ENCODE measurements around the gene LYPD4. TPM values are rescaled to one million over a fixed set of nuclear protein-coding genes. Genes with fewer than 3 reads are reported as not detected.

Gene LYPD4, protein sequence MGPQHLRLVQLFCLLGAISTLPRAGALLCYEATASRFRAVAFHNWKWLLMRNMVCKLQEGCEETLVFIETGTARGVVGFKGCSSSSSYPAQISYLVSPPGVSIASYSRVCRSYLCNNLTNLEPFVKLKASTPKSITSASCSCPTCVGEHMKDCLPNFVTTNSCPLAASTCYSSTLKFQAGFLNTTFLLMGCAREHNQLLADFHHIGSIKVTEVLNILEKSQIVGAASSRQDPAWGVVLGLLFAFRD
- total RNA-seq = not detected

DNA sequence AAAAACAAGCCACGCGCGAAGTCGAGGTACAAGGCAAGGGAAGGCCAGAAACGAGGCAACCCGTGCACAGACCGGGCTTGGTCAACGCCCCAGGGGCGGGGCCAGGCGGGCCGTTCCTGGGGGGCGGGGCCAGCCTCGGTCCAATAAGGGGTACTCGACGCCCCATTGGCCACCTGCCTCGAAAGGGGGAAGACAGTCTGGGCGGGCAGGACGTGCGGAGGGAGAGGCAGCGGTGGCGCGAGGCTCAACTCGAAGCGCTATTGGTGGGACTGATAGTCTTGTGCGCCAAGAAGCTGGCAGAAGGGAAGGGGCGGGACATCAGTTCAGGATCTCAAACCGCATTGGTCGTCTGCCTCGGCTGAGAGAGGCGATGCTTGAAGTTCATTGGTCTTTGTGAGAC, at the start of gene LYPD4:
Gene LYPD4 (minus strand): TSS at position 83 of the 400 bp plus-strand sequence. CDS start 5,398 bp downstream, outside the sequence.
- Mint-ChIP-seq H3K36me3 (ENCODE audit: low read depth) (no peaks in the 10 kb centered on the region), H3K9me3 (ENCODE audit: insufficient read depth) (no peaks in the 10 kb centered on the region), H3K27me3 (ENCODE audit: low read depth) (peaks cover 9% of the 10 kb centered on the region), H3K4me3 (no peak within 1 kb of the TSS), H3K4me1 (ENCODE audit: low read depth) (no peaks in the 10 kb centered on the region), H3K27ac (no peak within 1 kb of the TSS)
- CTCF ChIA-PET = no interaction called here
- POLR2A ChIA-PET = no interaction called here
- ATAC-seq (no peak), DNase-seq (no peak)

DNA sequence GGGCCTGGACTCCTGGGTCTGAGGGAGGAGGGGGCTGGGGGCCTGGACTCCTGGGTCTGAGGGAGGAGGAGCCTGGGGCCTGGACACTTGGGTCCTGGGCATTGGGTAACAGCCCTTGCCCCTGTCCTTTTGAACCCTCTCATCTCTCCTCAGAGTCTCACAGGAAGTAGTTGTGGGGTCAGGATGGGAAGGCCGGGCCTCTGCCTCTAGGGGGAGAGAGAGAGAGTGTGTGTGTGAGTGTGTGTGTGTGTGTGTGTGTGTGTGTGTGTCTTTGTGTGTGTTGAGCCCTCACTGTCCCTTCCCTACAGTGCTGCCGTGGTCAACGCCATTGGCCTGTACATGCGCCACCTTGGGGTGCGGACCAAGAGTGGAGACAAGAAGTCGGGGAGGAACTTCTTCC, 49.4 kb upstream of the LYPD4 start:
- CTCF ChIA-PET = no interaction called here
- Mint-ChIP-seq H3K9me3 (ENCODE audit: insufficient read depth) (no peaks in the 10 kb centered on the region), H3K27me3 (ENCODE audit: low read depth) (no peaks in the 10 kb centered on the region), H3K4me1 (ENCODE audit: low read depth) (peaks cover 65% of the 10 kb centered on the region), H3K4me3 (no peak overlapping the region), H3K36me3 (ENCODE audit: low read depth) (peaks cover 65% of the 10 kb centered on the region), H3K27ac (peak overlapping the region; percentile 65)
- peak; percentile 50 for ATAC-seq
- POLR2A ChIA-PET = no interaction called here
- DNase-seq = peak; percentile 65

DNA sequence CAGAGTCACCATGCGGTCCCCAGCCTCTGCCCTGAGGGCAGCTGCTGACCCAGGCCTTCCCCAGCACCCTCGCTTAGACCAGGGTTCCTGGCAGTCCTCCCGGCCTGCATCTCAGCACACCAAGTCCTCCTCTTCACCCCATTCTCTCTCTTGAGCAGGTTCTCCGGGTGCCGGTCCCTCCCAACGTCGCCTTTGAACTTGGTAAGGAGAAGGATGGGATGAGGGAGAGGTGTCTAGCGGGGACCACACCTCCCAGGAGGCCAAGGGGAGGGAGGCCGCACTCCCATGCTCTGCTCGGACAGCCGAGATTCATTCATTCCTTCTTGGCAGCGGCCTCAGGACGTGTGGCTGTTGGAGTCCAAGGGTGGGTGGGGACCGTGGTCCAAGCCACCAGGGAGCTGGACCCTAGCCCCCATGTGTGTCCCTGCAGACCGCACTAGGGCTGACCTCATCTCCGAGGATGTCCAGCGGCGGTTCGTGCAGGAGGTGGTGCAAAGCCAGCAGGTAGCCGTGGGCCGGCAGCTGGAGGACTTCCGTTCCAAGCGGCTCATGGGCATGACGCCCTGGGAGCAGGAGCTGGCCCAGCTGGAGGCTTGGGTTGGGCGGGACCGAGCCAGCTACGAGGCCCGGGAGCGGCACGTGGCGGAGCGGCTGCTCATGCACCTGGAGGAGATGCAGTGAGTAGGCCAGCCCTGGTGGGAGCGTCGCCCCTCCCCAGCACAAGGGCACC, 47.9 kb upstream of the LYPD4 start:
- ATAC-seq (no peak), DNase-seq (no peak)
- ChIA-PET POLR2A (interaction anchor here (11.6 kb wide), 2 partner anchors 18 to 29 kb away, joined by 192 to 241 read pairs; partner anchors contain the start of genes CD79A and RPS19), CTCF (interaction anchor here (1.0 to 11.7 kb wide), 2 partner anchors 18 to 45 kb away, joined by 3 to 176 read pairs; partner anchors contain the start of gene CD79A)
- Mint-ChIP-seq H3K27ac (no peak overlapping the region), H3K9me3 (ENCODE audit: insufficient read depth) (no peaks in the 10 kb centered on the region), H3K4me3 (no peak overlapping the region), H3K36me3 (ENCODE audit: low read depth) (peaks cover 63% of the 10 kb centered on the region), H3K27me3 (ENCODE audit: low read depth) (no peaks in the 10 kb centered on the region), H3K4me1 (ENCODE audit: low read depth) (peaks cover 72% of the 10 kb centered on the region)

DNA sequence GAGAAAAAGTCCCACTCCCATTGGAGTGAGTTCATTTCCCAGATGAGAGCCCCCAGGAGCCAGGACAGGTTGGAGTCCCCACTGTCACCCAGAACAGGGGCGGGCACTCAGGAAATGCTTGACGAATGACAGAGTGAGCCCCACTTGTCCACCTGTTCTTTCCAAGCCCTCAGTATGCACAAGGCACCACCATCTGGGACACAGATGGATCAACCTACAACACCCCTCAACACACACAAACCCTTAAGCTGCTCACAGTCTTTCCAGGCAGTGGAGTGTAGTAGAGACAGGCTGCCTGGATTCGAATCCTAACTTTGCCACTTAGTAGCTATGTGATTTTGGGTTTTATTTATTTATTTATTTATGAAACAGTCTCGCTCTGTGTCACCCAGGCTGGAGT, 46.5 kb upstream of the LYPD4 start:
- Mint-ChIP-seq H3K27me3 (ENCODE audit: low read depth) (no peaks in the 10 kb centered on the region), H3K4me3 (no peak overlapping the region), H3K36me3 (ENCODE audit: low read depth) (peaks cover 74% of the 10 kb centered on the region), H3K4me1 (ENCODE audit: low read depth) (peaks cover 83% of the 10 kb centered on the region), H3K9me3 (ENCODE audit: insufficient read depth) (no peaks in the 10 kb centered on the region), H3K27ac (no peak overlapping the region)
- no peak for DNase-seq
- no peak for ATAC-seq
- POLR2A ChIA-PET = interaction anchor here (0.6 to 11.6 kb wide), 5 partner anchors 11 to 118 kb away, joined by 3 to 241 read pairs (median 6); partner anchors contain the start of genes CD79A and RPS19
- CTCF ChIA-PET = interaction anchor here (1.1 to 11.7 kb wide), 3 partner anchors 17 to 43 kb away, joined by 3 to 176 read pairs (median 3); partner anchors contain the start of genes CD79A and RPS19

DNA sequence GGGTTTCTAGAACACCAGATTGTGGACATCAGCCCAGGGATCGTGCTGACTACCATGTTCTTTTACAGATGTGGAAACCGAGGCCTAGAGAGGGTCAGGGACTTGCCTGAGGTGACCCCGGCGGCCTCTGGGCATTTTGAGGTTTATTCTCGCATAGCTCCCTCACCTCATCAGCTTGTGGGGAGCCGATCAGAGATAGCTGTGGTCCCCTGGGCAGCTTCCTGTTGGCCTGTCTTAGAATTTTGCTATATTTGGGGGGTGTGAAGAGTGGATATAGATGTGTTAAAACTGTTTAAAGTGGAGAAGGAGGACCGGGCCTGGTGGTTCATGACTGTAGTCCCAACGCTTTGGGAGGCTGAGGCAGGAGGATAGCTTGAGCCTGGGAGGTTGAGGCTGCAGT, 45.4 kb upstream of the LYPD4 start:
- Mint-ChIP-seq H3K4me1 (ENCODE audit: low read depth) (peaks cover 77% of the 10 kb centered on the region), H3K36me3 (ENCODE audit: low read depth) (peaks cover 72% of the 10 kb centered on the region), H3K27me3 (ENCODE audit: low read depth) (no peaks in the 10 kb centered on the region), H3K9me3 (ENCODE audit: insufficient read depth) (no peaks in the 10 kb centered on the region), H3K27ac (peak overlapping the region; percentile 91), H3K4me3 (peak overlapping the region; percentile 3)
- POLR2A ChIA-PET = interaction anchor here (1.1 to 11.6 kb wide), 5 partner anchors 11 to 26 kb away, joined by 4 to 241 read pairs (median 20); partner anchors contain the start of genes CD79A and RPS19
- no peak for DNase-seq
- CTCF ChIA-PET = interaction anchor here (2.7 to 11.7 kb wide), 3 partner anchors 16 to 55 kb away, joined by 12 to 176 read pairs (median 45); partner anchors contain the start of genes CD79A and RPS19
- no peak for ATAC-seq

DNA sequence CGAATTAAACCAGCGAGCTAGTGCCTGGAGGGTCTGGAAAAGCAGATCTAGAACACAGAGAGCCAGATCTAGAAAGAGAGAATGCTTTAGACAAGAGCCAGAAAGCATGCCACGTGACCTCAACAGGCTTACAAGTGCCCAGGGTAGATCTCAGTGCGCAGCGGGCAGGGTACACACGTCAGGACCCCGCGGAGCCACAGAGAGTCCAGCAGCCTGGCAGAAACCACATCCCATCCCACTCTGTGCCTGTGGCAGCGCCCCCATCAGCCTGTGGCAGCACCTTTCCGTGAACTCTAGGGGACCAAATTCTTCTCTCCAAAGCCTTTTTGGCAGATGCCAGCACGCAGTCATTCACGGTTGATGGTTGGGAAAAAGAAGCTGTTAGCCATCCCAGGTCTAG, 44.4 kb upstream of the LYPD4 start:
- H3K4me3 Mint-ChIP-seq = peak overlapping the region; percentile 80
- DNase-seq (peak; percentile 49), ATAC-seq (no peak)
- ChIA-PET POLR2A (interaction anchor here (1.3 to 11.6 kb wide), 6 partner anchors 13 to 57 kb away, joined by 3 to 241 read pairs (median 28); partner anchors contain the start of genes CD79A and RPS19), CTCF (interaction anchor here (1.3 to 11.7 kb wide), 6 partner anchors 15 to 56 kb away, joined by 4 to 176 read pairs (median 10); partner anchors contain the start of genes CD79A and RPS19)
- H3K27me3 Mint-ChIP-seq (ENCODE audit: low read depth) = no peaks in the 10 kb centered on the region
- H3K4me1 Mint-ChIP-seq (ENCODE audit: low read depth) = peaks cover 70% of the 10 kb centered on the region
- peak overlapping the region; percentile 91 for H3K27ac Mint-ChIP-seq
- H3K36me3 Mint-ChIP-seq (ENCODE audit: low read depth) = peaks cover 76% of the 10 kb centered on the region
- no peaks in the 10 kb centered on the region for H3K9me3 Mint-ChIP-seq (ENCODE audit: insufficient read depth)

DNA sequence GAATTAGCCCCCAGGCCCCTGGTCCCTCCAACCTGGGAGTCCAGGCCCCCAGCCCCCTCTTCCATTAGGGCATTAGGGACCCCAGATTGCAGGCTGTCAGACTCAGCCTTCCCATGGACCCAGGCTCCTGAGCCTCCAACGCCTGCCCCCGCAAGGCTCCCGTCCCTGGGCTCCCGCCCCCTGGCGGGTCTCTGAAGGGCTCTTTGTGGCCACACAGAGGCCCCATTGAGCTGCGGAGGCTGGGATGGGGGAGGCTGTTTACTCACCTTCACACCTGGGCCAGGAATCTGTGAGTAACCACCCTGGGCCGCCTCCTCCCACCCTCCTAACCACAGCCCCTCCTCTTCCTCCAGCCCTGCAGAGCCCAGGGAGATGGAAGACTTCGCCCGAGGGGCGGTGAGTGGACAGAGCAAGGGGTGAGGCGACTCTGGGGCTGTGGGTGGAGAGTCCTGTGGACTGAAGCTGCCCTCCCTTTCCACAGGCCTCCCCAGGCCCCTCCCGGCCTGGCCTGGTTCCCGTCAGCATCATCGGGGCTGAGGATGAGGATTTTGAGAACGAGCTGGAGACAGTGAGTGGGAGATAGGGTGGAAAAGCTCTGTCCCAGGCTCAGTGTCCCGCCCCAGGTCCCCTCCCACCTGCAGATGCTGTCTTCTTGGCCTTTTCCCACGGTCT, 43.4 kb upstream of the LYPD4 start:
- ChIA-PET POLR2A (interaction anchor here (0.6 to 11.6 kb wide), 8 partner anchors 14 to 58 kb away, joined by 3 to 241 read pairs (median 16); partner anchors contain the start of genes CD79A, ERFL and RPS19), CTCF (interaction anchor here (1.0 to 11.7 kb wide), 11 partner anchors 13 to 70 kb away, joined by 4 to 176 read pairs (median 7); partner anchors contain the start of genes CD79A and RPS19)
- H3K9me3 Mint-ChIP-seq (ENCODE audit: insufficient read depth) = no peaks in the 10 kb centered on the region
- H3K4me1 Mint-ChIP-seq (ENCODE audit: low read depth) = peaks cover 64% of the 10 kb centered on the region
- H3K36me3 Mint-ChIP-seq (ENCODE audit: low read depth) = peaks cover 77% of the 10 kb centered on the region
- peak overlapping the region; percentile 91 for H3K27ac Mint-ChIP-seq
- ATAC-seq = peak; percentile 48
- peak; percentile 91 for DNase-seq
- H3K27me3 Mint-ChIP-seq (ENCODE audit: low read depth) = no peaks in the 10 kb centered on the region
- peak overlapping the region; percentile 80 for H3K4me3 Mint-ChIP-seq

DNA sequence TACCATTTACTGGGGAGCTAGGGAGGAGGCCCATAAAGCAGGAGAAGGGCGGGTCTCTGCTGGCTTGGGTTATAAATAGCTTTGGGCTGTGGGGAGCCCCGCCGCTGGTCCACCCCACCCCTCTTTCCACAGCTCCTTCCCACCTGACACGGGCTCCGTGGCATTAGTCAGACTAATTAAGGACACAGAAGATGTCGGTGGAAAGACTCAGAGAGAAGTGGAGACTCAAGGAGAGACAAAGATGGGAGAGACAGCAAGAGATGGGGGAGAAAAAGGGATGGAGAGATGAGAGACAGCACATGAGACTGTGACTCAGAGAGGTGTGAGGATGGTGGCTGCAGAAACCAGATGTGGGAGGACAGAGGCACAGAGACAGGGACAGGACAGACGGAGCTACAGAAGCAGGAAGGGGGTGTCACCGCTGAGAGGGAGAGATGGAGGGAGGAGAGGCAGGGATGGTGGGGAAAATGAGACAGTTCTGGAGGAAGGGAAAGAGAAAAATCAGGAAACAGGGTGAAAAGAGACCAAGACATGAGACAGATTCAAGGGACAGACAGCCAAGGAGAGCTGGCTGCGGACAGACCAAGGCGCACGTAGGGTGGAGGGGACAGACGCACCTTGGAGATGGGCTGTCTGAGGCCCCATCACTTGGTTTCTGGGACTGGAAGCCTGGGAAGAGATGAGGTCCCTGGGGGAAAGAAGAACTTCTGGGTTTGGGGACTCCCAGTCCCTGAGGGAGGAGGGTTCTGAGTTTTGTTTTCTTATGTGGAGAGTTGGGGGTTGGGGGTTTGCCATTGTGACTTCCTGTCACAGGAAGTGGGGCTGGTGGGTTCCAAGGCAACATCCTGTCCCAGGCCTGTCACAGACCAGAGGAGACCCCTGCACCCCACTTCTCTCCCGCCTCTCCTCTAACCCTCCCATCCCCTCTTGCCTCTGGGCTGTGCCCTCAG, 42.6 kb upstream of the LYPD4 start:
- Mint-ChIP-seq H3K4me1 (ENCODE audit: low read depth) (peaks cover 64% of the 10 kb centered on the region), H3K9me3 (ENCODE audit: insufficient read depth) (no peaks in the 10 kb centered on the region), H3K27me3 (ENCODE audit: low read depth) (no peaks in the 10 kb centered on the region), H3K36me3 (ENCODE audit: low read depth) (peaks cover 77% of the 10 kb centered on the region), H3K27ac (peak overlapping the region; percentile 91), H3K4me3 (peak overlapping the region; percentile 80)
- ATAC-seq = peak; percentile 20
- peak; percentile 90 for DNase-seq
- POLR2A ChIA-PET = interaction anchor here (0.7 to 11.6 kb wide), 9 partner anchors 13 to 233 kb away, joined by 3 to 241 read pairs (median 12); partner anchors contain the start of genes CD79A, ERFL, RPS19 and ZNF574
- CTCF ChIA-PET = interaction anchor here (0.7 to 11.7 kb wide), 13 partner anchors 9 to 148 kb away, joined by 3 to 176 read pairs (median 7); partner anchors contain the start of genes CD79A and RPS19

DNA sequence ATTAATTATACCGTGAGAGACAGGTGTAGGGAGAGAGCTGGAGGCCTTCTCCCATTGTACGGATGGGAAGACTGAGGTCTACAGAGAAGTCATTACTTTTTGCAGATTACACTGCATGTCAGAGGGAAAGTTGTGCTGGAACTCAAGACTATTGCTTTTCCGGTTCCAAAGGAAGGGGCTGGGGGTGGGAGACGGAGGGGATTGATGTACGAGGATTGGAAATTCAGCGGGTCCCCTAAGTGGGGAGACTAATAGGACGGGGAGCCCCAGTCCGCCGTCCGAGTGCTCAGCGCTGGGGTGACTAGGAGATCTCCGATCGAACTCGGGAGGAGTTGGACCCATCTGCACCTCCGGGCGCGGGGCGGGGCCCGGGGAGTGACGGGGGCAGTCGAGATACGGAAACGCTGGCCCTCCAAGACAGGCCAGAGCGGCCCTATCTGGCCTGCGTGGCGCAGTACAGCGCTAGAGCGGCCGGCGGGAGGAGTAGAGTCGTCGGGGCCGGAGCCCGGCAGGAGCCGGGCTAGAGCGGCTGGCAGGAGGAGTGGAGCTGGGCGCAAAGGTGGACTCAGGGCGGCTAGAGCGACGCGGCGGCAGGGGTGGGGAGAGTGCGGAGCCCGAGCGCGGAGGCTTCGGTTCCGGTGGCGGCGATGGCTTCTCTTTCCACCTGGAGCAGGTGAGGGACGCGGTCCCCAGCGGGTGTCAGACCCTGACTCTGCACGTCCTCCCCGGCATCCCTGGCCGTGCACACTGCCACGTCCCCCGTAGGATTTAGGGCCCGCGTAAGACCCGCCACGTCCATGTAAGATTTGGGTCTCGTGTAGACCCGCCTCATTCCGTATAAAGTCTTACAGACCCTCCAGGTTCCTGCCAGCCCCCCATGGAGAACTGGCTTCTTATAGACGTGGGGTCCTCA, 39.6 kb upstream of the LYPD4 start:
- Mint-ChIP-seq H3K4me1 (ENCODE audit: low read depth) (peaks cover 57% of the 10 kb centered on the region), H3K9me3 (ENCODE audit: insufficient read depth) (no peaks in the 10 kb centered on the region), H3K4me3 (peak overlapping the region; percentile 80), H3K27ac (peak overlapping the region; percentile 87), H3K36me3 (ENCODE audit: low read depth) (peaks cover 53% of the 10 kb centered on the region), H3K27me3 (ENCODE audit: low read depth) (no peaks in the 10 kb centered on the region)
- peak; percentile 94 for DNase-seq
- ATAC-seq = peak; percentile 78
- ChIA-PET POLR2A (interaction anchor here (1.0 to 11.6 kb wide), 6 partner anchors 10 to 64 kb away, joined by 3 to 241 read pairs (median 11); partner anchors contain the start of genes CD79A and RPS19), CTCF (interaction anchor here (1.0 to 11.7 kb wide), 5 partner anchors 10 to 68 kb away, joined by 3 to 176 read pairs (median 19); partner anchors contain the start of genes CD79A and RPS19)
